ENCODE data around the gene COL8A1.

The COL8A1 gene

DNA sequence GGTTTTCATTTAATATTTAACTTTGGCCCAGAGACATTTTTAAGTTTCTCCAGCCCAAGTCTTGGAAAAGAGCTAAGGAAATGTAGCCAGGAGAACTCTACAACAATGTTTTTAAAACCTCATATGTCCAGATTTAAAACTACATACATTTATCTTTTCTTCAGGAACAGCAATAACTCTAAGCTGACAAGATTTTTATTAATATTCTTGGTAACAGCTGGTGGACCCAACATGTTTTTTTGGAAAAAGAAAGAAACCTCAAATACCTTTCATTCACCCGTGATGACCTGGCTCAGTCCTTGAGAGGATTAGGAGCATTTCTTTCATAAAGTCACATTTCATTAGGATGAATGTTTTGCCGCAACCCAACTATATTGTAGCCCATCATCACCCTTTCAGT, 128.9 kb downstream of the COL8A1 start:
- Histone ChIP-seq H3K36me3 (ENCODE audit: low read length) (no peaks in the 10 kb centered on the region), H3K4me3 (ENCODE audit: insufficient read depth, low read length, poor library complexity, severe bottlenecking) (no peak overlapping the region), H3K9ac (ENCODE audit: low read length) (no peak overlapping the region), H4K20me1 (ENCODE audit: low read depth, low read length) (no peaks in the 10 kb centered on the region), H3K4me2 (ENCODE audit: low read depth, low read length, poor library complexity, severe bottlenecking) (no peak overlapping the region), H3F3A (ENCODE audit: insufficient read depth) (no peaks in the 10 kb centered on the region), H2AFZ (ENCODE audit: low read depth, low read length, severe bottlenecking) (no peak overlapping the region), H3K9me3 (ENCODE audit: insufficient read depth, low read length) (no peaks in the 10 kb centered on the region), H3K27ac (ENCODE audit: low read depth, low read length) (no peak overlapping the region), H3K79me2 (ENCODE audit: insufficient read depth, low read length) (no peaks in the 10 kb centered on the region), H3K27me3 (ENCODE audit: low read length) (no peaks in the 10 kb centered on the region), H3K9me2 (replicated peaks; ENCODE audit: insufficient read depth, low read length) (no peaks in the 10 kb centered on the region)
- TF ChIP-seq, protein P1, sequence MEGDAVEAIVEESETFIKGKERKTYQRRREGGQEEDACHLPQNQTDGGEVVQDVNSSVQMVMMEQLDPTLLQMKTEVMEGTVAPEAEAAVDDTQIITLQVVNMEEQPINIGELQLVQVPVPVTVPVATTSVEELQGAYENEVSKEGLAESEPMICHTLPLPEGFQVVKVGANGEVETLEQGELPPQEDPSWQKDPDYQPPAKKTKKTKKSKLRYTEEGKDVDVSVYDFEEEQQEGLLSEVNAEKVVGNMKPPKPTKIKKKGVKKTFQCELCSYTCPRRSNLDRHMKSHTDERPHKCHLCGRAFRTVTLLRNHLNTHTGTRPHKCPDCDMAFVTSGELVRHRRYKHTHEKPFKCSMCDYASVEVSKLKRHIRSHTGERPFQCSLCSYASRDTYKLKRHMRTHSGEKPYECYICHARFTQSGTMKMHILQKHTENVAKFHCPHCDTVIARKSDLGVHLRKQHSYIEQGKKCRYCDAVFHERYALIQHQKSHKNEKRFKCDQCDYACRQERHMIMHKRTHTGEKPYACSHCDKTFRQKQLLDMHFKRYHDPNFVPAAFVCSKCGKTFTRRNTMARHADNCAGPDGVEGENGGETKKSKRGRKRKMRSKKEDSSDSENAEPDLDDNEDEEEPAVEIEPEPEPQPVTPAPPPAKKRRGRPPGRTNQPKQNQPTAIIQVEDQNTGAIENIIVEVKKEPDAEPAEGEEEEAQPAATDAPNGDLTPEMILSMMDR (IDR thresholded peaks at IDR 0.05; ENCODE audit: insufficient read depth, low read length, poor library complexity, severe bottlenecking), result no peak
- no peak for TF ChIP-seq EZH2phosphoT487 (conservative IDR thresholded peaks at IDR 0.05; ENCODE audit: low read length)

DNA sequence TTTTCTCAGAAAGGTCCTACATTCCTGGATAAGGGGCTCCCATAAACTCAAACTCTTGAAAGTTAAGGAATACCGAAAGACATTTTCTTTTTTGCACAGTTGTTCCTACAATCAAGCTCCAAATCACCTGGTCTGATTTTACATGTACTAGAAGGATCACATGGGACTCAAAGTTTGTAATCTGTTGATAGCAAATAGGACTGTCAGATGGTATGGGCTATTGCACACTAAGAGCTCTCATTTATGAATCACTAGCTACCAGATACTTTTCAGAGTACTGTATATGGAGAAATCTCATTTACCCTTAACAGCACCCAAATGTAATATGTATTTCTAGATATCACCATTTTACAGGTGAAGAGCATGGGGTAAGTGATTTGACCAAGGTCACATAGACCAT, 129.7 kb downstream of the COL8A1 start:
- H3F3A ChIP-seq (ENCODE audit: insufficient read depth), result no peaks in the 10 kb centered on the region
- H3K79me2 ChIP-seq (ENCODE audit: insufficient read depth, low read length), result no peaks in the 10 kb centered on the region
- TF ChIP-seq, protein P1 (IDR thresholded peaks at IDR 0.05; ENCODE audit: insufficient read depth, low read length, poor library complexity, severe bottlenecking), result no peak
- TF ChIP-seq EZH2phosphoT487 (conservative IDR thresholded peaks at IDR 0.05; ENCODE audit: low read length), result no peak

DNA sequence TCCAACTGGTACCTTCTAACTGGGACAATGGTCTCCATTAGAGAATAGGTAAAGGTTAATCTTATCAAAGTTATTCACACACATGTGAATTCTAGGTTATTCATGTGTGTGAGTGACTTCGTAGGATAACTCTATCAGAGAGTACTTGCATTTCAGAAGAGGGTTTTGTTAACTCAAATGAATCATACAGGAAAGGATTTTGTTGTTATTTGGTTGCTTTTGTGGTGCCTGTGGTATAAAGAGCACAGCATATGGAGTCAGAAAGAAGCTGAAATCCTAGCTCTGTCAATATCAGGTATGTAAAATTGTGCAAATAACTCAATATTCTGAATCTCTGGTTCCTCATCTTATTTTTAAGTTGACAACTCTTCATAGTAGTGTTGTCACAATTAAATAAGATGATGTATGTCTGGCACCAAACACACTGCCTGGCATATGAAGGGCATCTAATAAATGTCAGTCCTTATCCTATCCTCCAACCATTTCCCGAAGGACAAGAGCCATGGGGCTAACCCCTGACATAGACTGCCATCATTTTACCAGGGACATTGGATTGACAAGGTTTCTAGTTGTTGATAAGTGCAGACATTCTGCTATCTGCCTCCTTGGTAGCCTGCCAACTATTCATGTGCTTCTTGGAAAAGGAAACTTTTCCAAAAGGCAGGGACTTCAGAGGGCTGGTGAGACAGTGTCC, 130.6 kb downstream of the COL8A1 start:
- no peak overlapping the region for H3K4me3 ChIP-seq (ENCODE audit: insufficient read depth, low read length, poor library complexity, severe bottlenecking)
- no peak overlapping the region for H2AFZ ChIP-seq (ENCODE audit: low read depth, low read length, severe bottlenecking)
- no peak overlapping the region for H3K9ac ChIP-seq (ENCODE audit: low read length)
- H3F3A ChIP-seq (ENCODE audit: insufficient read depth), result no peaks in the 10 kb centered on the region
- H3K9me2 ChIP-seq (replicated peaks; ENCODE audit: insufficient read depth, low read length), result no peaks in the 10 kb centered on the region
- H3K27ac ChIP-seq (ENCODE audit: low read depth, low read length), result no peak overlapping the region
- no peak overlapping the region for H3K4me2 ChIP-seq (ENCODE audit: low read depth, low read length, poor library complexity, severe bottlenecking)
- no peaks in the 10 kb centered on the region for H3K27me3 ChIP-seq (ENCODE audit: low read length)
- no peaks in the 10 kb centered on the region for H3K79me2 ChIP-seq (ENCODE audit: insufficient read depth, low read length)
- no peaks in the 10 kb centered on the region for H4K20me1 ChIP-seq (ENCODE audit: low read depth, low read length)
- H3K9me3 ChIP-seq (ENCODE audit: insufficient read depth, low read length), result no peaks in the 10 kb centered on the region
- no peaks in the 10 kb centered on the region for H3K36me3 ChIP-seq (ENCODE audit: low read length)
- TF ChIP-seq EZH2phosphoT487 (conservative IDR thresholded peaks at IDR 0.05; ENCODE audit: low read length), result no peak
- TF ChIP-seq, protein P1 (IDR thresholded peaks at IDR 0.05; ENCODE audit: insufficient read depth, low read length, poor library complexity, severe bottlenecking), result no peak

More for the DNA sequence above, 129.7 kb downstream of the COL8A1 start:
- Histone ChIP-seq H3K4me2 (ENCODE audit: low read depth, low read length, poor library complexity, severe bottlenecking) (no peak overlapping the region), H3K4me3 (ENCODE audit: insufficient read depth, low read length, poor library complexity, severe bottlenecking) (no peak overlapping the region), H3K36me3 (ENCODE audit: low read length) (no peaks in the 10 kb centered on the region), H3K27me3 (ENCODE audit: low read length) (no peaks in the 10 kb centered on the region), H3K27ac (ENCODE audit: low read depth, low read length) (no peak overlapping the region), H3K9me2 (replicated peaks; ENCODE audit: insufficient read depth, low read length) (no peaks in the 10 kb centered on the region), H4K20me1 (ENCODE audit: low read depth, low read length) (no peaks in the 10 kb centered on the region), H3K9me3 (ENCODE audit: insufficient read depth, low read length) (no peaks in the 10 kb centered on the region), H3K9ac (ENCODE audit: low read length) (no peak overlapping the region), H2AFZ (ENCODE audit: low read depth, low read length, severe bottlenecking) (no peak overlapping the region)

Measured in SU-DHL-6 (cell line).